GM21825 (cell line): ENCODE results near the gene MS4A10.
"Not testable (repeated sequence)": the region's sequence is repeated elsewhere in the genome, so short reads cannot be mapped to it uniquely, and the experiment has no call there.

Source experiments
- ATAC-seq: cut with Tn5 transposase; IDR thresholded peaks from one replicate; pipeline ENCODE4 v1.9.1; 2021; ENCODE audit warnings: mild to moderate bottlenecking, moderate library complexity; ENCODE audit not compliant: unreplicated experiment

MS4A10 gene

GRCh38 chr11:60823745-60824306 is 38.7 kb downstream of the MS4A10 start:
- not testable (repeated sequence) for ATAC-seq

GRCh38 chr11:60825118-60825517 is 40.0 kb downstream of the MS4A10 start:
- no peak for ATAC-seq

GRCh38 chr11:60825790-60826189 is 40.7 kb downstream of the MS4A10 start:
- no peak for ATAC-seq

GRCh38 chr11:60830478-60831142 is 45.5 kb downstream of the MS4A10 start:
- ATAC-seq = no peak

- ATAC-seq = peak; percentile 73
Observed at GRCh38 chr11:60831143-60831500, 46.0 kb downstream of the MS4A10 start.

GRCh38 chr11:60831501-60832079 is 46.5 kb downstream of the MS4A10 start:
- ATAC-seq = no peak

- no peak for ATAC-seq
Observed at GRCh38 chr11:60834742-60835533, 49.8 kb downstream of the MS4A10 start.

- no peak for ATAC-seq
Observed at GRCh38 chr11:60835534-60835846, 50.4 kb downstream of the MS4A10 start.

GRCh38 chr11:60836866-60837515 is 51.9 kb downstream of the MS4A10 start:
- no peak for ATAC-seq

GRCh38 chr11:60838132-60838531 is 53.0 kb downstream of the MS4A10 start:
- no peak for ATAC-seq

- ATAC-seq = no peak
Observed at GRCh38 chr11:60840470-60841430, 55.6 kb downstream of the MS4A10 start.

GRCh38 chr11:60841797-60842667 is 56.9 kb downstream of the MS4A10 start, which contains the start of gene CCDC86:
Gene CCDC86, plus strand, starts transcription at chr11:60842113. Its CDS starts 12 bp downstream, at chr11:60842125.
- peak; percentile 68 for ATAC-seq

- ATAC-seq = no peak
Observed at GRCh38 chr11:60842668-60843600, 57.8 kb downstream of the MS4A10 start.

- ATAC-seq = no peak
Observed at GRCh38 chr11:60844045-60844869, 59.1 kb downstream of the MS4A10 start.

GRCh38 chr11:60844870-60845221 is 59.7 kb downstream of the MS4A10 start:
- ATAC-seq = no peak

GRCh38 chr11:60845338-60845737 is 60.2 kb downstream of the MS4A10 start:
- ATAC-seq = no peak

- ATAC-seq = no peak
Observed at GRCh38 chr11:60847281-60847680, 62.1 kb downstream of the MS4A10 start.
